HUES64 (cell line): ENCODE measurements around the gene CLASP1. TPM values are rescaled to one million over a fixed set of nuclear protein-coding genes. Genes with fewer than 3 reads are reported as not detected.
"Not testable (repeated sequence)": the region's sequence is repeated elsewhere in the genome, so short reads cannot be mapped to it uniquely, and the experiment has no call there.

Experiments
- H3K27ac ChIP-seq: 2 replicates; pipeline ENCODE4 v1.7.0; 2013; ENCODE audit warnings: low read depth, low read length, inconsistent platforms
- H3K27me3 ChIP-seq: 2 replicates; pipeline ENCODE4 v1.6.1; 2013; ENCODE audit warnings: mild to moderate bottlenecking, low read length; ENCODE audit not compliant: insufficient read depth
- H3K36me3 ChIP-seq: 2 replicates; pipeline ENCODE4 v1.6.1; 2013; ENCODE audit warnings: mild to moderate bottlenecking, low read length; ENCODE audit not compliant: insufficient read depth
- H3K4me1 ChIP-seq: 2 replicates; pipeline ENCODE4 v1.6.1; 2013; ENCODE audit warnings: mild to moderate bottlenecking, low read length, moderate library complexity; ENCODE audit not compliant: insufficient read depth
- H3K4me3 ChIP-seq: 2 replicates; pipeline ENCODE4 v1.5.1; 2013; ENCODE audit warnings: mild to moderate bottlenecking, low read length, moderate library complexity
- H3K9ac ChIP-seq: 2 replicates; pipeline ENCODE4 v1.6.1; 2013; ENCODE audit warnings: mild to moderate bottlenecking, low read depth, low read length
- H3K9me3 ChIP-seq: 2 replicates; pipeline ENCODE4 v1.6.1; 2013; ENCODE audit warnings: low read depth, low read length; ENCODE audit not compliant: insufficient read depth
- WGBS: fragments of 150-250, 120-280 bp; methylation state at CpG from one replicate; pipeline ENCODE4 v1.1.7; 2013; ENCODE audit warnings: missing lambda C conversion rate; 5-methylcytosine and 5-hydroxymethylcytosine counted together
- polyA plus RNA-seq, 2 experiments: library from polyadenylated mRNA; stranded (reverse); fragments of 50-300 nt; gene quantifications; one replicate each; pipeline ENCODE4 v1.2.3, GENCODE V29; 2013

CLASP1 gene
- 26.7 TPM for polyA plus RNA-seq (2013, experiment 1 of 2)
- polyA plus RNA-seq (2013, experiment 2 of 2) = 28.1 TPM

DNA sequence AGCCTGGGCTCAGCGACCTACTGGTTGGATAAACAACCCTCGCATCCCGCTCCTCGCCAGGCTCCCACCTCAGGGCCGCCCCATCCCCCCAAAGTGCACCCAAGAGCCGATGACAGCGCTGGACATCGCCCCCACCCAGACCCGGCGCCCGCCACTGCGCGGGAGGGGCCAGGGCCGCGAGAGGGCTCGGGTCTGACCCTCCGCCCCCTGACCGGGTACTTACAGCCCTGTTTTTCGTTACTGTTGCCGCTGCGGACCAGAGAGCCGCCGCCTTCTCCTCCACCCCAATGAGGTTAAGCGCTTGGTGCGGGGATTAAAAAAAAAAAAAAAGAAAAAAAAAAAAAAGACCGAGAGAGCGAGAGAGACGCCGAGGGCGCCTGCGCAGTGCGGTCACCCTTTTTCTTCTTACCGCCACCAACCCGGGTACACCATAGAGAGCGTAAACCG, at the start of gene CLASP1:
Gene CLASP1, minus strand, starts transcription at position 314 of the 447 bp plus-strand sequence. CDS start 43,567 bp downstream, outside the sequence.
- peak within 1 kb of the TSS; percentile 90 for H3K9ac ChIP-seq
- H3K4me3 ChIP-seq = peak within 1 kb of the TSS; percentile 80
- WGBS = under 1% methylated on average over 31 of the region's 36 CpGs
- peak within 1 kb of the TSS; percentile 84 for H3K27ac ChIP-seq
- H3K27me3 ChIP-seq = no peaks in the 10 kb centered on the region
- H3K36me3 ChIP-seq = no peaks in the 10 kb centered on the region
- peaks cover 14% of the 10 kb centered on the region for H3K4me1 ChIP-seq
- H3K9me3 ChIP-seq = no peaks in the 10 kb centered on the region

GRCh38 chr2:121698318-121698930, 49.2 kb upstream of the CLASP1 start:
- H3K9ac ChIP-seq = no peak overlapping the region
- H3K36me3 ChIP-seq = no peaks in the 10 kb centered on the region
- no peaks in the 10 kb centered on the region for H3K9me3 ChIP-seq
- H3K4me3 ChIP-seq = no peak overlapping the region
- no peaks in the 10 kb centered on the region for H3K27me3 ChIP-seq
- no peak overlapping the region for H3K27ac ChIP-seq
- H3K4me1 ChIP-seq = peaks cover 7% of the 10 kb centered on the region; the same call in 1 of the 2 replicates
- WGBS = 96% methylated on average over 11 of the region's 11 CpGs

DNA sequence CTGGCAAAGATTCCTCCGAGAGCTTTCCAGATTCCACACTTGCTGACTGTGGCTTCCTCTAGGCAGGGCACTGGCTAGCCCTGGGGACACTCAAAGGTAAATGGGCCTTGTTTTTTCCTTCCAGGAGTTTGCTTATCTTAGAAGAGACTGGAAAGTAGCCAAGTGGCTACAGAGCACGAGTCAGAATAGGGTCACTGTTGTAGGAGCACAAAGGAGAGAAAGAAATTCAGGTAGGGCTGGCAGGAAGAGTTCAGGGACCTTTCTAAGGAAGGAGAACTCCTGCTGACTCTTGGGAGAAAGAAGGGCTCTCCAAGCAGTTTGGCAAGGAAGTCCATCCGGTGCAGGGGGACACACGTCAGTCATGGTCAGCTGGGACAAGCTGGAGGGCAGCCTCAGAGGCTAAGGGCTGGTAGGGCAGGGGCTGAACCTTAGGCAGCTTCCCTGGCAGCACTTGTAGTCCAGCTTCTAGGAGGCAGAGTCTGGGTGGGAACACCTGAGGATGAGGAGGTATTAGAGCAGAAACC, 47.9 kb upstream of the CLASP1 start:
- Histone ChIP-seq H3K9me3 (no peaks in the 10 kb centered on the region), H3K4me1 (peaks cover 7% of the 10 kb centered on the region; the same call in 1 of the 2 replicates), H3K27me3 (no peaks in the 10 kb centered on the region), H3K27ac (no peak overlapping the region), H3K4me3 (no peak overlapping the region), H3K36me3 (no peaks in the 10 kb centered on the region), H3K9ac (no peak overlapping the region)
- 57% methylated on average over 4 of the region's 4 CpGs for WGBS

- no peaks in the 10 kb centered on the region for H3K27me3 ChIP-seq
- no peak overlapping the region for H3K27ac ChIP-seq
- no peaks in the 10 kb centered on the region for H3K9me3 ChIP-seq
- H3K4me1 ChIP-seq = peaks cover 7% of the 10 kb centered on the region; the same call in 1 of the 2 replicates
- H3K9ac ChIP-seq = no peak overlapping the region
- no peaks in the 10 kb centered on the region for H3K36me3 ChIP-seq
- 86% methylated on average over 7 of the region's 7 CpGs for WGBS
- H3K4me3 ChIP-seq = no peak overlapping the region
These were observed 47.2 kb upstream of the CLASP1 start for GRCh38 chr2:121696410-121696930.

- WGBS = 19% methylated on average over 2 of the region's 2 CpGs
- H3K9ac ChIP-seq = no peak overlapping the region
These were observed 45.8 kb upstream of the CLASP1 start for GRCh38 chr2:121695171-121695451.

GRCh38 chr2:121694398-121695170, 45.3 kb upstream of the CLASP1 start:
- WGBS = 74% methylated on average over 5 of the region's 6 CpGs
- H3K4me1 ChIP-seq = peaks cover 7% of the 10 kb centered on the region; the same call in 1 of the 2 replicates
- no peaks in the 10 kb centered on the region for H3K36me3 ChIP-seq
- no peak overlapping the region for H3K4me3 ChIP-seq
- H3K27me3 ChIP-seq = no peaks in the 10 kb centered on the region
- no peak overlapping the region for H3K27ac ChIP-seq
- H3K9me3 ChIP-seq = no peaks in the 10 kb centered on the region
- no peak overlapping the region for H3K9ac ChIP-seq

More at GRCh38 chr2:121695171-121695451, 45.8 kb upstream of the CLASP1 start:
- Histone ChIP-seq H3K27ac (no peak overlapping the region), H3K9me3 (no peaks in the 10 kb centered on the region), H3K4me1 (peaks cover 7% of the 10 kb centered on the region; the same call in 1 of the 2 replicates), H3K36me3 (no peaks in the 10 kb centered on the region), H3K27me3 (no peaks in the 10 kb centered on the region), H3K4me3 (no peak overlapping the region)

- WGBS = 94% methylated on average over 3 of the region's 3 CpGs
- H3K36me3 ChIP-seq, H3K9me3 ChIP-seq, H3K9ac ChIP-seq, H3K4me3 ChIP-seq, H3K27ac ChIP-seq, H3K27me3 ChIP-seq: not testable (repeated sequence)
- H3K4me1 ChIP-seq = peaks cover 10% of the 10 kb centered on the region; the same call in 1 of the 2 replicates
These were observed 41.3 kb upstream of the CLASP1 start for GRCh38 chr2:121690572-121690971.

GRCh38 chr2:121690095-121690494, 40.8 kb upstream of the CLASP1 start:
- Histone ChIP-seq H3K27me3 (no peaks in the 10 kb centered on the region), H3K27ac (no peak overlapping the region), H3K9me3 (no peaks in the 10 kb centered on the region), H3K4me3 (no peak overlapping the region), H3K9ac (no peak overlapping the region), H3K4me1 (peaks cover 10% of the 10 kb centered on the region; the same call in 1 of the 2 replicates), H3K36me3 (no peaks in the 10 kb centered on the region)
- 85% methylated on average over 5 of the region's 6 CpGs for WGBS

- Histone ChIP-seq H3K4me1 (peaks cover 3% of the 10 kb centered on the region; the same call in 1 of the 2 replicates), H3K27ac (no peak overlapping the region), H3K36me3 (no peaks in the 10 kb centered on the region), H3K4me3 (no peak overlapping the region), H3K9ac (no peak overlapping the region), H3K9me3 (no peaks in the 10 kb centered on the region), H3K27me3 (no peaks in the 10 kb centered on the region)
- WGBS = 95% methylated on average over 4 of the region's 4 CpGs
These were observed 40.1 kb upstream of the CLASP1 start for GRCh38 chr2:121689356-121689755.

DNA sequence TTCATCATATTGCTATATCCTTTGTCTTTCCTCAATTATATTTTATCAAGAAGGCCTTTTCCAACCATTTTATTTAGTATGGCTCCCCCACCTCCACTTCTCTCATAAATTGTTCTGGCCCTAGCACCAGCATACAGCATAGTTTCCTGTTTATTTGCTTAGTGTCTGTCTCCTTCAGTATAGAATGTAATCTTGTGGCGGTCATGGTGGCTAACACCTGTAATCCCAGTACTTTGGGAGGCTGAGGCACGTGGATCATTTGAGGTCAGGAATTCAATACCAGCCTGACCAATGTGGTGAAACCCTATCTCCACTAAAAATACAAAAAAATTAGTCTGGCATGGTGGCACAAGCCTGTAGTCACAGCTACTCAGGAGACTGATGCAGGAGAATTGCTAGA, 39.6 kb upstream of the CLASP1 start:
- no peak overlapping the region for H3K27ac ChIP-seq
- H3K9ac ChIP-seq = no peak overlapping the region
- no peak overlapping the region for H3K4me3 ChIP-seq
- peaks cover 3% of the 10 kb centered on the region; the same call in 1 of the 2 replicates for H3K4me1 ChIP-seq
- 95% methylated on average over 2 of the region's 2 CpGs for WGBS
- peaks cover 4% of the 10 kb centered on the region for H3K9me3 ChIP-seq
- no peaks in the 10 kb centered on the region for H3K36me3 ChIP-seq
- no peaks in the 10 kb centered on the region for H3K27me3 ChIP-seq

DNA sequence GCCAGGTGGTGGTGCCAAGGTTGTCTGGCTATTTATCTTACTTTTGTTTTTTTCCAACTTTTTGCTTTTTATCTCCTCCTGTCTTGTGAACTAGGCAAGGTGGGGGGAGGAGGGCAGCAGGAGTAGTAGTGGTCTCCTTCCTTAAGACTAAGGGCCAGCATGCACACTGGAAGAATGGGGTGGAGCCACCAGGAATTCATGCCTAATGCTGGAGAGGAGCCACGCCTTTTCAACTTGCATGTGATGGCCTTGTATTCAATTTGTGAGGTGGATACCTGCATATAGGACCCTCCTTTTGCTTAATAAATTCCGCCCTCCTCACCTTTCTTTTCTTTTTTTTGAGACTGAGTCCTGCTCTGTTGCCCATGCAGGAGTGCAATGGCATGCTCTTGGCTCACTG, 37.6 kb upstream of the CLASP1 start:
- Histone ChIP-seq H3K9ac (no peak overlapping the region), H3K27me3 (no peaks in the 10 kb centered on the region), H3K36me3 (0 out of 2 replicates have a peak, but pooled peaks cover 6% of the 10 kb centered on the region), H3K4me1 (peaks cover 3% of the 10 kb centered on the region; the same call in 1 of the 2 replicates), H3K27ac (no peak overlapping the region), H3K9me3 (peaks cover 23% of the 10 kb centered on the region), H3K4me3 (no peak overlapping the region)
- 88% methylated on average over 2 of the region's 2 CpGs for WGBS
